ENCODE measurements around the gene ZNF672.

The ZNF672 gene

DNA sequence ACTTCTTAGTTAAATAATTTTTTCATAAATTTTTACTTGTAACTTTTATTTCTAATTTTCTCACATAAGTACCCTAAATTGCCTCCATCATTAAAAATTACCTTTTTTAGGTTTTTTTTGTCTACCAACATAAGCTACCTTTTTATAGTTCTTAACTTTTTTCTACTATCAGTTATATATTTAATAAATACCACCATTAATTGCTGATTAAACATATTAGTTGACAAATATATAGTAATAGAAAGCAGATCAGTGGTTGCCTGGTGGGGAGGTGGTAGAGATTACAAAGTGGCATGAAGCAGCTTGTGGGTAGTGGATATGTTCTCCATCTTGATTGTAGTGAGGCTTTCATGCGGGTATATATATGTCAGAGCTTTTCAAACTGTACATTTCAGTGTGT is 6.2 kb upstream of the ZNF672 start:
- in situ Hi-C loops (cut with MboI; ENCODE audit: low sequenced_read_pairs): no loop called here

DNA sequence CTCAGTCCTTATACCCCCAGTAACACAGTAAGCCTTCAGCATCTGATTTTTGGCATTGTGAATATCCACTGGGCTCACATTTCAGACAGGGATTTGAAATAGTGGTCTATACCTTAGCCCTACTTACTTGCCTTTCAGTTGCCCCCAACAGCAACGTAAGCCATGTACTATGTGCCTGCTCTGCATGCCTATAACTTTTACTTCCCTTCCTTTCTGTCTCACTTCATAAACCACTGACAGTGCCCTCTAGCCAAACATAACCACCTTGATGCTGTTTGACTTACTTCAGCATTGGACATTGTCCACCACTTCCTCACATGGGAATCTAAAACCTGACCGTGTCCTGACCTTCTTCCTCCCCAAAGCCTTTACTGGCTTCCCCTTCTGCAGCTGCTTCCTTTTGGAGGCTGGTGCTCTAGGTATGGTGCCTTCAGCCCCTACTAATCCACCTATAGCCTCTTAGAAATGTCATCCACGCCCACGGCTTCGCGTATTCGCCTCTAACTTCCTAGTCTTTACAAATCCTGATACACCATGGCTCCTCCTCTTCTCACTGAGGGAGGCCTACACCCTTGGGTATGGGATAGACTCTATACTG is 3.6 kb upstream of the ZNF672 start:
- in situ Hi-C loops (cut with MboI; ENCODE audit: low sequenced_read_pairs): no loop called here

DNA sequence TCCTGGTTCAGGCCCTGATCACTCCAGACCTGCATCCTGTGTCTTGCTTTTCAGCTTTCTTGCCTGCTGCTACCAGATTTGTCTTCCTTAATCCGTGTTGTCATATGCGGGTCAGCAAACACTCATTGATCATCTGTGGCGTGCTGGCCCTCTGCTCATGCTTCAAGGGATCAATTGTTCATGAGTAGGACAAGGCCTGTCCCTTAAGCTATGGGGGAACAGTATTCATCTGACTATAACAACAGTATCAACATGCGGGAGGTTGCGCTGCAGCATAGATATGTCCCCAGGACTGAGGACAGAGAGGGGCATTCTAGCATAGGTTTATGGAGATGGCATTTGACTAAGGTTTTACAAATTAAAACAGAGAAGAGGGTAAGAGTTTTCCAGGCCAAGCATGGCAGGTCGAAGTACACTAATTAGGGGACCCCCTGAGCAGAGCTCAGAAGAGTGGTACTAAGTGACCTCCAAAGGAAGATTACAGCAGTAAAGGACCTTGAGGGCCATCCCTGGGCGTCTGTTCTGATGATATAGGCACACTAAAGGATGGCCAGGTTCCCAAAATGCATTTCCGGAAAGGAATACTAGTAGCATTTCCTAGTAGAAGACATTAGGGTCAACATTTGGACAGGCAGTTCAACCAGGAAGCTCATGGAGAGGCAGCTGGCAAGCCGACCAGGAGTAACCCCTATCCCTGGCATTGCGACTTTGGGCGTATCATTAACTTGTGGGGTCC is 811 bp upstream of the ZNF672 start:
- in situ Hi-C loops (cut with MboI; ENCODE audit: low sequenced_read_pairs): no loop called here

DNA sequence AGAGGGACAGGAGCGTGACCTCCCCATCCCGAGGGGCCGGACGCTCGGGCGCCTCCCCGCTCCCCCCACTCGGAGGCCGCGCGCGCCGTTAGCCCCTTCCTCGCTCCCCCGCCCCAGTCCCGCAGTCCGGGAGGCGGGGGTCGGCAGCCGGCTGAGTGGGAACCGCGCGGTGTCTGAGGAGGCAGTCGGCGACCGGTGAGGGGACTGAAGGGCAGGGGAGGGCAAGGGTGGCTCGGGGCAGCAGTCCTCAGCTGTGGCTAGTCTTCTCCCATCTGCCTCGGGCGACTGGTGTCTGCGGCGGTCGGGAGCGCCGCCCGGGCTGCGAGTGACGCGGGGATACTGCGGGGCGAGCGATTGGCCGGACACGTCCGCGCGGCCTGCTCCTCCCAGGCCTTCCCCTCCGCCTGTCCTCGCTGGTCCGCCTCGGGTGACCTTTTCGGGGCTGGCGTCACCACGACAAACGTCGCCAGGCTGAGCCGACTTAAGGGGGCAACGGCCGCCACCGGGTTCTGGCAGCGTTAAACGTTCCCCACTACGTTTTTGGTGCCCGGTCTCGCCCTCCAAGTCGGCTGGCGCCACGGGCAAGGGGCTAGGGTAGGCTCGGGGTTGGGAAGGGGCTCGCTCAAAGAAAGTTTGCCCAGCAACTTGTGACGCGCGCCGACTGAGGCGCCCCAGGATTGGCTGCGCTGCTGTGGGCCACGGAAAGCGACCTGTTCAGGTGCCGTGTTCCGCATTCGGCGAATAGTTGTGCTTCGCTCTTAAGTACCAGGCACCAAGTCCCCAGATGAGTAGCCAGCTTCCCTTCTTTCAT is 538 bp downstream of the ZNF672 start:
- in situ Hi-C loops (cut with MboI; ENCODE audit: low sequenced_read_pairs): no loop called here

DNA sequence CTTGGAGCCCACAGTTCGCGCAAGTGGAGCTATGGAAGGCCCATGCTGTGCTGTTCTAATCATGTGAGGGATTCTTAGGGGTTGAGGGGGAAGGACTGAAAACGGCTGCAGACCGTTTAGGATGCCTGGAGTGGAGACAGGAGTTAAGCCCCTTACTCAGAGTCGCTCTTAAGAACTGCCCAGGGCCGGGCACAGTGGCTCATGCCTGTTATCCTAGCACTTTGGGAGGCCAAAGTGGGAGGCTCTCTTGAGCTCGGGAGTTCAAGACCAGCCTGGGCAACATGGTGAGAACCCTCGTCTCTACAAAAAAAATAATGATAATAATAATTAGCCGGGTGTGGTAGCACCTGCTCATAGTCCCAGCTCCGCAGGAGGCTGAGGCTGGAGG is 1.1 kb downstream of the ZNF672 start:
- in situ Hi-C loops (cut with MboI; ENCODE audit: low sequenced_read_pairs): no loop called here

DNA sequence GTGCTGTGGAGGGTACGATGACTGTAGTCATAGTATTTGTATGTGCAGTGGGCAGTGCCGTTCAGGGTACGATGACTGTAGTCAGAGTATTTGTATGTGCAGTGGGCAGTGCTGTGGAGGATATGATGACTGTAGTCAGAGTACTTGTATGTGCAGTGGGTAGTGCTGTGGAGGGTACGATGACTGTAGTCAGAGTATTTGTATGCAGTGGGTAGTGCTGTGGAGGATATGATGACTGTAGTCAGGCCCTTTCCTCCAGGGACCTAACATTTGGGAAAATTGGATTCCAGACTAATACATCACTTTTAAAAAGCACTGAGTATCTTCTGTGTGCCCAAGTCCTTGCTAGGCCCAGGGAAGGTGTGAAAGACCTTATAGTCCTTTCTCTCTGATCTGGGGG is 2.9 kb downstream of the ZNF672 start:
- in situ Hi-C loops (cut with MboI; ENCODE audit: low sequenced_read_pairs): no loop called here

DNA sequence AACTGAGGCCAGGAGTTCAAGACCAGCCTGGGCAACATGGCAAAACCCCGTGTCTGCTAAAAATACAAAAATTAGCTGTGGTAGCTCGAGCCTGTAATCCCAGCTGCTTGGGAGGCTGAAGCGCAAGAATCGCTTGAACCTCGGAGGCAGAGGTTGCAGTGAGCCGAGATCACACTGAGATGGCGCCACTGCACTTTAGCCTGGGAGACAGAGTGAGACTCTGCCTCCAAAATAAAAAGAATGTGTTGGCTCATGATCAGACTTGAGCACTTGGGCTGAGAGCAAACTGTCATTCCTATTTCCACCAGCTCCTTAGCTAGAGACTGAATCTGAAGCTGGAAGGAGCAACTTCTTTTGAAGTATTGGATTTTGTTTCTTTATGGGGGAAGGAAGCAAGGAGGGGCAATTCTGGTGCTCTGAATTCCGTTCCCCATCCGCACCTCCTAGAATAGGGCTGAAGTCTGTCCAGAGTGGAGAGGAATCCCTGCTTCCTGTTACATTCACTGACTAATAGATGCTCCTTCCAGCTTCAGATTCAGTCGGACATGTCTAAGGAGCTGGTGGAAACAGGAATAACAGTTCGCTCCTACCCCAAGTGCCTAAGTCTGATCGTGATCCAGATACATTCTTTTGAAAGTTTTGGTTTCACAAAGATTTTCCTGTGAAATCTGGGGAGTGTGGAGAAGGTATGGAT is 3.8 kb downstream of the ZNF672 start:
- in situ Hi-C loops (cut with MboI; ENCODE audit: low sequenced_read_pairs): no loop called here

DNA sequence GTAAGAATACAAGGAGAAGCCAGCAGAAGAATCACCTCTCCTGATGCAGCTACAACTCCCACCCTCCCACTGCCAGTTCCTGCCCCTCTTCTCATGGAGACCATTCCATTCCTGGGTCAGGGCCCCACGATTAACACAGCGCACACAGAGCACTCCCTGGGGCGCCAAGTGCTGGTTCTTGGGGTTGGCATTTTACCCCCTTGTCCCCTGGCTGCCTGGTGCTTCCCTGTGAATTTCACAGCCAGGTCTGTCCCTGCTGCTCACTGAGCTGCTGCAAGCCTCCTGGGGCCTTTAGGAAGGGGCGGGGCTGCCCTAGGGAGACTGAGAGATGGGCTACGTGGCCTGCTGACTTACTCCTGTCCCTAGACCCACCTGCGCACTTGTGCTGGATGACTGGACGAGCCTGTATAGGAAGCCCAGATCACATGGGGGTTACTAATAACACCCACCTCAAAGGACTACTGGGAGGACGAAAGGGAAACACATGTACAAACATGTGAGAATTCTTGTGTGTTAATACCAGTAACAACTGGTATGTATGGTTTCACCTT is 4.8 kb downstream of the ZNF672 start:
- in situ Hi-C loops (cut with MboI; ENCODE audit: low sequenced_read_pairs): no loop called here

DNA sequence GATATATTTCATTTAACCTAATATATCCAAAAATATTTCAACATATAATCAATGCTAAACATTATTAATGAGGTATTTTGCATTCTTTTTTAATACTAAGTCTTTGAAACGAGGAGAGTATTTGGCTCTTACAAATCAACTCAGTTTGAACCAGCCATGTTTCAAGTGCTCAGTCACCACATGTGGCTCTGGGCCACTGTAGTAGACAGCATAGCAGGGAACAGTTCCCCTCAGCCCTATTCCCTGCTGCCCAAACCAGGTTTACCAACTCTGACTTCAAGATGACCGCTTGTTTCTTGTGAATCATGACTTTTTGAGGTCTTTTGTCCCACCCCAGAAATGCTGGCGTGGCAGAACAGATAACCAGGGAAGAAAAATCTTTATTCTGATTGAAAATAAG is 5.7 kb downstream of the ZNF672 start:
- in situ Hi-C loops (cut with MboI; ENCODE audit: low sequenced_read_pairs): no loop called here

DNA sequence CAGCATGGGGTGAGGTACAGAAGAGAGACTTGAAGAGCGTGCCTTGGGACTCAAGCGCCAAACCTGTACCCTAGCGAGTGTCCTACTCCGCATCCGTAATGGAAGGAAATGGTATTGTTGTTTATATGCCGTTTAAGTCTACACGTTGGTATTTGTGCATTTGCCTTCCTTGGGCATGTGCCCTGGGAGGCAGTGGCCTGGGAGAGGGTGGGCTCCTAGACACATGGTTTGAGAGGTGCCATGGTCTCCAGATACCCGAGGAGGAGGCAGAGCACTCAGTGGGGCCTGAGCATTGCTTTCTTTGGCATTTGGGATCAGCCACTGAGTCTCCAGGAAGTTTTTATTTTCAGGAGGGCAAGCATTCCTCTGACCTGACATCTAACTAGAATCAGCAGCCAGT is 6.5 kb downstream of the ZNF672 start:
- in situ Hi-C loops (cut with MboI; ENCODE audit: low sequenced_read_pairs): no loop called here

DNA sequence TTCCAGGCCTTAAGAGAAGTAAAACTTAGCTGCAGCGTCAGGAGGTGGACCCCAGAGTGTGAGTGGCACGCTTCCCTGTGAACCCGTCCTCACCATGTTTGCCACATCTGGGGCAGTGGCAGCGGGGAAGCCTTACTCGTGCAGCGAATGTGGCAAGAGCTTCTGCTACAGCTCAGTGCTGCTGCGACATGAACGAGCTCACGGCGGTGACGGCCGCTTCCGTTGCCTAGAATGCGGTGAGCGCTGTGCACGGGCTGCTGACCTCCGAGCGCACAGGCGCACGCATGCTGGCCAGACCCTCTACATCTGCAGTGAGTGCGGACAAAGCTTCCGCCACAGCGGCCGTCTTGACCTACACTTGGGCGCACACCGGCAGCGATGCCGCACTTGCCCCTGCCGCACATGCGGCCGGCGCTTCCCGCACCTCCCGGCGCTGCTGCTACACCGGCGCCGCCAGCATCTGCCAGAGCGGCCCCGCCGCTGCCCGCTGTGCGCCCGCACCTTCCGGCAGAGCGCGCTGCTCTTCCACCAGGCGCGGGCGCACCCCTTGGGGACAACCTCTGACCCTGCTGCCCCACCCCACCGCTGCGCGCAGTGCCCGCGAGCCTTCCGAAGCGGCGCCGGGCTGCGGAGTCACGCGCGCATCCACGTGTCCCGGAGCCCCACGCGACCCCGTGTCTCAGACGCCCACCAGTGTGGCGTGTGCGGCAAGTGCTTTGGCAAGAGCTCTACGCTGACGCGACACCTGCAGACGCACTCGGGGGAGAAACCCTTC is 9.3 kb downstream of the ZNF672 start:
- in situ Hi-C loops (cut with MboI; ENCODE audit: low sequenced_read_pairs): no loop called here

DNA sequence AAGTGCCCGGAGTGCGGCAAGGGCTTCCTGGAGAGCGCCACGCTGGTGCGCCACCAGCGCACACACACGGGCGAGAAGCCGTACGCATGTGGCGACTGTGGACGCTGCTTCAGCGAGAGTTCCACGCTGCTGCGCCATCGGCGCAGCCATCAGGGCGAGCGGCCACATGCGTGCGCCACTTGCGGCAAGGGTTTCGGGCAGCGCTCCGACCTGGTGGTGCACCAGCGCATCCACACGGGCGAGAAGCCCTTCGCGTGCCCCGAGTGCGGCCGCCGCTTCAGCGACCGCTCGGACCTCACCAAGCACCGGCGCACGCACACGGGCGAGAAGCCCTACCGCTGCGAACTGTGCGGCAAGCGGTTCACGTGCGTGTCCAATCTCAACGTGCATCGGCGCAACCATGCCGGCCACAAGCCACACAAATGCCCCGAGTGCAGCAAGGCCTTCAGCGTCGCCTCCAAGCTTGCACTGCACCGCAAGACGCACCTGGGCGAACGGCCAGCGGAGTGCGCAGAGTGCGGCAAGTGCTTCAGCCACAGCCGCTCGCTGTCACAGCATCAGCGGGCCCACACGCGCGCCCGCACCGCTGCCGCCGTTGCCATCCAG is 10.0 kb downstream of the ZNF672 start:
- in situ Hi-C loops (cut with MboI; ENCODE audit: low sequenced_read_pairs): no loop called here

DNA sequence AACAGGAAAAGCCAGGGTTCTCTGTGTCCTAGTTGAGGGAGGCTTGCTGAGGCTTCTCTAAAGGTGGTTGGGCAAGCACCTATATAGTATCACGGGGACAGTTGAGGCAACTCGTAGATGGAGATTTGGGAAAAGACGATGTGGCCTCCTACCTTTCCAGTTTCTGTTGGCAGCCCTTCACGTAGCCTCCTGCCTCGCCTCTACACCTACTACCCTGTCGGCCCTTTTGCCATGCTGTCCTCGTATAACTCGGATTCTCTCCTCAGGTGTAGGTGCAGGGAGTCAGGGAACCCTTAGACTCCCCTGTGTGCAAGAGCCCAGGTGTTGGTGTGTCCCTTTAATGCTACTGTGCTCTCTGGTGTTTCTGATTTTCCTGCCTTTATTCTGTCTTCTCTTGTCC is 10.6 kb downstream of the ZNF672 start:
- in situ Hi-C loops (cut with MboI; ENCODE audit: low sequenced_read_pairs): no loop called here

DNA sequence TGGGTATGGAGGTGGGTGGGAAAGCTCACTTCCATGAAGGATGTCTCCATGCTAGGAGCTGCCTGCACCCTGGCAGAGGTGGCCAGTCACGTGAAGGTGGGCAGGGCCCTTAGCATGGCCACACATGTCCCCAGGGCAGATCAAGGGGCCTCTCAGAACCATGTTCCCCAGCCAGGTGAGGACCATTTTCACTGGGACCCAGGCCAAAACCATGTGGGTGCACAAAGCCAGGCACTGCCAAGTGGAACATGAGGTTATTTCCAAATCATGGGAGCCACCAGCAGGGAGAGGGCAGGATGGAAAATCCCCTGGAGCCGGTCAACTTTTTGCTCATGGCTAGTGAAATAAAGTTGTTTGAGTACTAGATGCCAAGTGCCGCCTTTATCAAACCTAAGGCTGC is 11.1 kb downstream of the ZNF672 start:
- in situ Hi-C loops (cut with MboI; ENCODE audit: low sequenced_read_pairs): no loop called here

DNA sequence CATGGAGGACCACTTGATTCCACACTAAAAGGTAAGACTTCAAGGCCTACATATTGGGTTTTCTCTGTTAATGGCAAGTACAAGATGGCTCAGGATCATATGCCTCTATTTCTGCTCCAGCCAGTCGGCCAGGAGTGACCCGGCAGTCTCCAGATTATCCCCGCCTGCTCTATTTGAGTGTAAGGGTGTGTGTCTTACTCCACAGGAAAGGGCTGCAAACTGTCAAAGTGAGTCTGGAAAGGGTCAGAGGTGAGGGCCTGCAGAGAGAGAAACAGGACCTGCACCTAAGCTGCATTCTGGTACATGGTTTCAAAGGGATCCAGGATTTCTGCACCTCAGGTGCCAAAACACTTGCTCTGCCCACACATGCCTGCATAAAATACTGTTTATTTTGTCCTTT is 11.6 kb downstream of the ZNF672 start:
- in situ Hi-C loops (cut with MboI; ENCODE audit: low sequenced_read_pairs): no loop called here

DNA sequence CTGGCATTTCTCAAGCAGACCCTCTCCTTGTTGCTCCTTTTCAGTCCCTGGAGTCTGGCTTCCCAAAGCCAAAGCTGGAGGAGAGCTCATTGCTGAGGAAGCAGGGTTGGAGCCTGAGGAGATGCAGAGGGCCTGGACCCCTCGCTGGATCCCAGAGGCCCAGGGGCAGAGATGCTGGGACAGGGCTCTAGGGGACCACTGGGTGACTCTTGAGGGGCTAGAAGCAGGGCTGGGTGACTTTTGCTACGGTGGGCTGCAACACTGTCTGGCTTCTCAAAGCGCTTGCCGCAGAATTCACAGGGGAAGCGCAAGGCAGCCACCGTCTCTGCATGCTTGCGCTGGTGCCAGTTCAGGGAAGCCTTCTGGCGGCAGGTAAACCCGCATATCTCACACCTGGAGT is 12.1 kb downstream of the ZNF672 start:
- in situ Hi-C loops (cut with MboI; ENCODE audit: low sequenced_read_pairs): no loop called here

DNA sequence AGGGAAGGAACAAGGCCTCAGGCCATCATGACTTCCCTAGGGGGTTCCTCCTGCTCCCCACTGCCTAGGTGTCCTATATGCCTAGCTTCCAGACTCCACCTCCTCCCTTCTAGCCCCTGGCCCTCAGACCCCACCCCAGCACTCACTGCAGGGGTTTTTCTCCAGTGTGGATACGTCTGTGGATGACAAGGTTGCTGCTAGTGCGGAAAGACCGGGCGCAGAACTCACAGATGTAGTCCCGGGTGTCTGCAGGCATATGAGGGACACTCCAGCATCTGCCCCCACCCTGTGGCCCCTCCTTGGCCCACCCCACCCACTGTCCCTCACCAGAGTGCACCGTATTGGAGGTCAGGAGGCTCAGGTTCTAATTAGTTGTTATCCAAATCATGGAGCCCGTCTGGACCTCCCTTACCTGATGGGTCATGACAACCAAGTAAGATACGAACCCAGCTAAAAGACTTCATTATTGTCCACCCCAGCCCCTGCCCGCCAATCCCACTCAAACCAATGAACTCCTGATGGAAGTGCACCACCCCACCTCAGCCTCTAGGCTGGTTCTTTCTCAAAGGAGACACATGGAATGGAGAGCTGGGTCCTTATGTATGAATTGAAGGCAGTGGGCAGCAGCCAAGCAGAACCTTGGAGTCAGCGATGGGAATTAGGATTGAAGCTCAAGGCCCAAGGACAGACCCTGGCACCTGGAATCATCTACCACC is 12.7 kb downstream of the ZNF672 start:
- in situ Hi-C loops (cut with MboI; ENCODE audit: low sequenced_read_pairs): no loop called here

DNA sequence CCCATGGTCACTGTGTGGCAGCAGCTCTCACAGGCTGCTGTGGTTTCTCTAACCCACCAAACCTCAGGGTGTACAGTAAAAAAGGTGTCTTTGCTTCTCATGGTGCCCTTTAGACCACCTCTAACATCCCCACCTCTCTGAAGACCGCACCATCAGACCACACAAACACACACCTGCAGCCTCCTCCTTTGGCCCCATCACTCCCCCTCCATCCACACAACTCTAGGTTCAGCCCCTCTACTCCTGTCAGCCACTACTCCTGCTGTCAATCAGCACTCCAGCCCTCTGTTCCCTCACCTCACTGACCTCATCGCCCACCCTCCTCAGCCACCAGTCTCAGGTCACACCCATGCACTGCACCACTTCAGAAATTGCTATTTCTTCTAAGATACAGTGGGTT is 13.4 kb downstream of the ZNF672 start:
- in situ Hi-C loops (cut with MboI; ENCODE audit: low sequenced_read_pairs): no loop called here

Measured in HL-60/S4 treated with phorbol 12-myristate 13-acetate at 8.2 ng/mL for 4 days and 3 days (cell line).